Right lobe of liver (tissue), 4 donors: Measurements from ENCODE around the gene LRRC71.

Experiments
- POLR2A ChIP-seq: fragments of 450-650 bp; IDR thresholded peaks from one replicate; pipeline ENCODE4 v1.6.1; 2017; ENCODE audit warnings: antibody characterized with exemption, mild to moderate bottlenecking
- TF ChIP-seq, protein P1 (sequence below), 4 donors: fragments of 200-600 bp in 3 of 4; fragments of 450-650 bp in 1 of 4; IDR thresholded peaks; one replicate each; pipeline versions ENCODE4 v1.5.1 to v1.8.0; 2016 to 2022; ENCODE audit warnings: antibody characterized with exemption in 4 of 4, mild to moderate bottlenecking in 2 of 4
- donor health status: DM: no; HTN: no; CAD: no.
- donor health status: DM: no; HTN: no; CAD: no.
- donor health status: DM: no; HTN: yes; CAD: no.

DNA sequence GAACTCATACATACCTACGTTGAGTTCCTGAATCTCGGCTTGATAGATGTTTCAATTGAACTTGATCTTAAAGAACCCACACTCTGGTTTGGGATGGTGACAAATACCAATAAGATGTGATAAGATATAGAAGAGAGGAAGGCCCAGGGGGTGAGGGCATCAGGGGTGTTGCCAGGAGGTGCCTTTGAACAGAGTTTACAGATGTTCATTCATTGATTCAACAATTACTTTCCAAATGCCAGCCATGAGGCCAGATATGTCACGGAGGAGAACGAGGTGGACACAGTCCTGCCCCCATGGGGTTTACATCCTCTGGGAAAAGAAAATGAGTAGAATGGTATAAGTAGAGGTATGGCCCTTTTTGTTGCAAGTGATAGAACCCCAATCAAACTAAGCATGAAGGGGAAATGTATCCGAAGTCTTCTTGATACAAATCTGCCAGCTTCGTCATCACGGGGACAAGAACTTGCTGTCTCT lies 659 bp downstream of the LRRC71 start:
- TF ChIP-seq, protein P1, sequence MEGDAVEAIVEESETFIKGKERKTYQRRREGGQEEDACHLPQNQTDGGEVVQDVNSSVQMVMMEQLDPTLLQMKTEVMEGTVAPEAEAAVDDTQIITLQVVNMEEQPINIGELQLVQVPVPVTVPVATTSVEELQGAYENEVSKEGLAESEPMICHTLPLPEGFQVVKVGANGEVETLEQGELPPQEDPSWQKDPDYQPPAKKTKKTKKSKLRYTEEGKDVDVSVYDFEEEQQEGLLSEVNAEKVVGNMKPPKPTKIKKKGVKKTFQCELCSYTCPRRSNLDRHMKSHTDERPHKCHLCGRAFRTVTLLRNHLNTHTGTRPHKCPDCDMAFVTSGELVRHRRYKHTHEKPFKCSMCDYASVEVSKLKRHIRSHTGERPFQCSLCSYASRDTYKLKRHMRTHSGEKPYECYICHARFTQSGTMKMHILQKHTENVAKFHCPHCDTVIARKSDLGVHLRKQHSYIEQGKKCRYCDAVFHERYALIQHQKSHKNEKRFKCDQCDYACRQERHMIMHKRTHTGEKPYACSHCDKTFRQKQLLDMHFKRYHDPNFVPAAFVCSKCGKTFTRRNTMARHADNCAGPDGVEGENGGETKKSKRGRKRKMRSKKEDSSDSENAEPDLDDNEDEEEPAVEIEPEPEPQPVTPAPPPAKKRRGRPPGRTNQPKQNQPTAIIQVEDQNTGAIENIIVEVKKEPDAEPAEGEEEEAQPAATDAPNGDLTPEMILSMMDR (IDR thresholded peaks at IDR 0.05), result no peak
- TF ChIP-seq POLR2A, result no peak
